PC-3 (cell line): ENCODE data around the gene OXSR1.

Experiments
- CTCF ChIP-seq: fragments of 300-600 bp; sonication (generic); conservative IDR thresholded peaks from 2 replicates; pipeline ENCODE4 v1.5.1; 2017; ENCODE audit warnings: antibody characterized with exemption, low read depth, mild to moderate bottlenecking, low read length
- EZH2 ChIP-seq: fragments of 300-600 bp; sonication (generic); IDR thresholded peaks from one replicate; pipeline ENCODE4 v1.6.1; 2017; ENCODE audit warnings: antibody characterized with exemption, mild to moderate bottlenecking, low read length; ENCODE audit not compliant: unreplicated experiment

- TF ChIP-seq CTCF = no peak
- TF ChIP-seq EZH2 = no peak
These were observed 12.7 kb upstream of the OXSR1 start for GRCh38 chr3:38152609-38153008.
